K562 (cell line): ENCODE results near the gene XPOT. TPM values are rescaled to one million over a fixed set of nuclear protein-coding genes. Genes with fewer than 3 reads are reported as not detected.

ENCODE experiments used
- FOXJ3 ChIP-seq: sonication (generic); formaldehyde crosslinking; IDR thresholded peaks from 2 replicates; pipeline ENCODE4 v1.4.0; 2020; ENCODE audit warnings: mild to moderate bottlenecking, missing genetic modification reagents
- HNRNPLL ChIP-seq: fragments of 200-400 bp; formaldehyde crosslinking; IDR thresholded peaks from 2 replicates; pipeline ENCODE4 v1.6.1; 2017; ENCODE audit warnings: low read length, low read depth, mild to moderate bottlenecking; ENCODE audit not compliant: poor library complexity, severe bottlenecking
- MYC ChIP-seq, 2 experiments: fragments of 250-450 bp in 1 of 2; sonication (Bioruptor Pico) in 1 of 2; IDR thresholded peaks; 2 replicates each; pipeline versions ENCODE4 v1.5.1 to v1.6.1; 2012 to 2021; ENCODE audit warnings: low read depth in 2 of 2, borderline replicate concordance in 1 of 2, improper control_type of control experiment in 1 of 2, low read length in 1 of 2, mild to moderate bottlenecking in 1 of 2, moderate library complexity in 1 of 2
- NR2C1 ChIP-seq, 2 experiments: fragments of 450-650 bp; IDR thresholded peaks; 2 replicates each; pipeline ENCODE4 v1.6.1; 2017; ENCODE audit warnings: mild to moderate bottlenecking in 2 of 2, antibody characterized with exemption in 1 of 2, inconsistent platforms in 1 of 2, missing compliant biosample characterization in 1 of 2, missing genetic modification characterization in 1 of 2
- PHF20 ChIP-seq: fragments of 450-650 bp; IDR thresholded peaks from 2 replicates; pipeline ENCODE4 v1.6.1; 2018; ENCODE audit not compliant: partially characterized antibody
- PHF8 ChIP-seq: fragments of 200-600 bp; sonication (generic); IDR thresholded peaks from 2 replicates; pipeline ENCODE4 v1.6.1; 2012; ENCODE audit warnings: mixed run types, mild to moderate bottlenecking, inconsistent platforms, low read length, moderate library complexity, borderline replicate concordance
- RNF2 ChIP-seq: sonication (generic); IDR thresholded peaks from 2 replicates; pipeline ENCODE4 v1.6.1; 2016
- THAP12 ChIP-seq: fragments of 250-450 bp; sonication (Bioruptor Pico); IDR thresholded peaks from 2 replicates; pipeline ENCODE4 v1.9.0; 2021; ENCODE audit warnings: mild to moderate bottlenecking, inconsistent platforms
- ZNF224 ChIP-seq: sonication (generic); formaldehyde crosslinking; IDR thresholded peaks from 2 replicates; pipeline ENCODE4 v1.8.0; 2022; ENCODE audit warnings: mild to moderate bottlenecking, missing genetic modification reagents
- ZNF263 ChIP-seq: sonication (generic); formaldehyde crosslinking; IDR thresholded peaks from 2 replicates; pipeline ENCODE4 v1.8.0; 2022; ENCODE audit warnings: mild to moderate bottlenecking, missing genetic modification reagents, borderline replicate concordance
- polyA plus RNA-seq, 8 experiments: library from polyadenylated mRNA; depleted of rRNA in 4 of 8; stranded (reverse) in 5 of 8; unstranded in 3 of 8; fragments of >200 nt; fragmentation: Nextera tagmentation in 2 of 8; fragmentation: Illumina TruSeq in 1 of 8; extraction: Ambion mirVana in 2 of 8; extraction: Trizol in 1 of 8; gene quantifications; 2 replicates each; pipeline versions ENCODE4 v1.2.1 to v1.2.3, GENCODE V29; 2011 to 2014; ENCODE audit warnings: inconsistent platforms in 1 of 8, missing spikeins in 1 of 8
- total RNA-seq, 7 experiments: library from RNA; depleted of rRNA in 6 of 7; stranded (reverse); fragments of >200 nt in 6 of 7; fragmentation: Illumina TruSeq in 2 of 7; extraction: Trizol in 2 of 7; gene quantifications; 2 replicates each; pipeline versions ENCODE4 v1.2.1 to v1.2.3, GENCODE V29; 2011 to 2021; ENCODE audit warnings: low replicate concordance in 1 of 7
- TF ChIP-seq, protein P1 (sequence below), 2 experiments: fragments of 450-650 bp in 1 of 2; IDR thresholded peaks; 2 replicates each; pipeline ENCODE4 v1.6.1; 2011 to 2017; ENCODE audit warnings: low read depth in 2 of 2, antibody characterized with exemption in 1 of 2, borderline replicate concordance in 1 of 2, low read length in 1 of 2, mild to moderate bottlenecking in 1 of 2, mixed read lengths in 1 of 2; ENCODE audit not compliant: control insufficient read depth in 1 of 2
- TF ChIP-seq, protein P2 (sequence below), 2 experiments: IDR thresholded peaks; 2 replicates each; pipeline ENCODE4 v1.6.1; 2012; ENCODE audit warnings: improper control_type of control experiment in 2 of 2, low read depth in 2 of 2, low read length in 2 of 2, borderline replicate concordance in 1 of 2
- TF ChIP-seq, protein P3 (sequence below): sonication (generic); formaldehyde crosslinking; IDR thresholded peaks from 2 replicates; pipeline ENCODE4 v1.8.1; 2023; ENCODE audit warnings: mild to moderate bottlenecking, missing genetic modification reagents, moderate library complexity

Gene XPOT
- total and polyA plus RNA-seq, 9 of the 15 experiments (the other 6 are each of a cell fraction or from before 2014, with no cell fraction given), result 26.2 to 192 (median 102) TPM

DNA sequence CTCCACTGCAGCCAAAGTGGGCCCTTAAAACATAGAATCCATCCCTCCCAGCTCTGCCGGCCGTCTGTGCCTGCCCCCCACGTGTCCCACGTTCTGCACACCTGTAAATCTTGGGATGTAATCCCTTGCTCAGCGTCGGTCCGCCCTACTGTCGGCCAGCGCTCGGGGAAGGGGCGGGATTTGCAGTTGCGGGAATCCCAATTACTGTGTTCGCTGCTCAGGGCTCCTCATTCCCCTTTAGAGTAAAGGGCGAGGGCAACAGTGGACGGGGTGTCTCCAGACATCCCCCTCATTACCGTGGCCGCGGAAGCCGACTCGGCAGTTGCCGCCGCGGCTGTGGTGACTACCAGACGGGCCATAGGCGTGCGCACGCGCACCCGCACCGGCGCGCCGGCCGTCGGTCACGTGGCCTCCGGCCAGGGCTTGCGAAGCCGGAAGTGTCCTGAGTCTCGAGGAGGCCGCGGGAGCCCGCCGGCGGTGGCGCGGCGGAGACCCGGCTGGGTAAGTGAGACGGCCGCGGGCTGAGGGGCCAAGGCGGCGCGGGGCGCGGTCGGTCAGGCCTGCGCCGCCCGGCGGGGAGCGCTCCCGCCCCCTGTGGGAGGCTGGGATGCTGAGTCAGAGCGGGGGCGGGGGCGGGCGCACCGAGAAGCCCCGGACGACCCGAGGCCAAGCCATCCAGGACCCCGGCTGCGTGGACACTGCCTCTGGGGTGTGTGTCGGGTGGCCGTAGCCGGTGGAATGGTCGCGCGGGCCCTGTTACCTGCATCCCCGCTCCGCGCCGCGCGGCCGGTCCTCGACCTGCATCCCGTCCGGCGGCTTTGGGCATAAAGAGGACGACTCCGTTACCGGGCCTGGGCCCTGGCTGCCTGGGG lies 47.7 kb downstream of the XPOT start, which contains the start of gene TBK1 (continued):
- TF ChIP-seq, protein P1, sequence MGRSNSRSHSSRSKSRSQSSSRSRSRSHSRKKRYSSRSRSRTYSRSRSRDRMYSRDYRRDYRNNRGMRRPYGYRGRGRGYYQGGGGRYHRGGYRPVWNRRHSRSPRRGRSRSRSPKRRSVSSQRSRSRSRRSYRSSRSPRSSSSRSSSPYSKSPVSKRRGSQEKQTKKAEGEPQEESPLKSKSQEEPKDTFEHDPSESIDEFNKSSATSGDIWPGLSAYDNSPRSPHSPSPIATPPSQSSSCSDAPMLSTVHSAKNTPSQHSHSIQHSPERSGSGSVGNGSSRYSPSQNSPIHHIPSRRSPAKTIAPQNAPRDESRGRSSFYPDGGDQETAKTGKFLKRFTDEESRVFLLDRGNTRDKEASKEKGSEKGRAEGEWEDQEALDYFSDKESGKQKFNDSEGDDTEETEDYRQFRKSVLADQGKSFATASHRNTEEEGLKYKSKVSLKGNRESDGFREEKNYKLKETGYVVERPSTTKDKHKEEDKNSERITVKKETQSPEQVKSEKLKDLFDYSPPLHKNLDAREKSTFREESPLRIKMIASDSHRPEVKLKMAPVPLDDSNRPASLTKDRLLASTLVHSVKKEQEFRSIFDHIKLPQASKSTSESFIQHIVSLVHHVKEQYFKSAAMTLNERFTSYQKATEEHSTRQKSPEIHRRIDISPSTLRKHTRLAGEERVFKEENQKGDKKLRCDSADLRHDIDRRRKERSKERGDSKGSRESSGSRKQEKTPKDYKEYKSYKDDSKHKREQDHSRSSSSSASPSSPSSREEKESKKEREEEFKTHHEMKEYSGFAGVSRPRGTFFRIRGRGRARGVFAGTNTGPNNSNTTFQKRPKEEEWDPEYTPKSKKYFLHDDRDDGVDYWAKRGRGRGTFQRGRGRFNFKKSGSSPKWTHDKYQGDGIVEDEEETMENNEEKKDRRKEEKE (IDR thresholded peaks at IDR 0.05; ENCODE audit: borderline replicate concordance in 1 of 2, control insufficient read depth in 1 of 2, low read depth in 2 of 2, low read length in 1 of 2), result peak in 1 of 2 experiments; percentile 73; a peak in 1 of 4 replicates
- TF ChIP-seq MYC (IDR thresholded peaks at IDR 0.05; ENCODE audit: low read depth, low read length) (peak; percentile 85), MYC (CRISPR knock-in tag; IDR thresholded peaks at IDR 0.05; ENCODE audit: borderline replicate concordance, low read depth) (no peak; the same call in 1 of the 2 replicates), PHF8 (peak; percentile 75; the same call in 1 of the 2 replicates), NR2C1 (IDR thresholded peaks at IDR 0.05) (no peak), NR2C1 (tag; IDR thresholded peaks at IDR 0.05) (no peak), HNRNPLL (peak; percentile 27), ZNF224 (peak; percentile 78; the same call in 1 of the 2 replicates), THAP12 (peak; percentile 76; the same call in 1 of the 2 replicates), FOXJ3 (no peak), PHF20 (no peak), ZNF263 (0 out of 2 replicates have a peak, but pooled peaks have one; percentile 54), RNF2 (peak; percentile 21; the same call in 1 of the 2 replicates)
- TF ChIP-seq, protein P2, sequence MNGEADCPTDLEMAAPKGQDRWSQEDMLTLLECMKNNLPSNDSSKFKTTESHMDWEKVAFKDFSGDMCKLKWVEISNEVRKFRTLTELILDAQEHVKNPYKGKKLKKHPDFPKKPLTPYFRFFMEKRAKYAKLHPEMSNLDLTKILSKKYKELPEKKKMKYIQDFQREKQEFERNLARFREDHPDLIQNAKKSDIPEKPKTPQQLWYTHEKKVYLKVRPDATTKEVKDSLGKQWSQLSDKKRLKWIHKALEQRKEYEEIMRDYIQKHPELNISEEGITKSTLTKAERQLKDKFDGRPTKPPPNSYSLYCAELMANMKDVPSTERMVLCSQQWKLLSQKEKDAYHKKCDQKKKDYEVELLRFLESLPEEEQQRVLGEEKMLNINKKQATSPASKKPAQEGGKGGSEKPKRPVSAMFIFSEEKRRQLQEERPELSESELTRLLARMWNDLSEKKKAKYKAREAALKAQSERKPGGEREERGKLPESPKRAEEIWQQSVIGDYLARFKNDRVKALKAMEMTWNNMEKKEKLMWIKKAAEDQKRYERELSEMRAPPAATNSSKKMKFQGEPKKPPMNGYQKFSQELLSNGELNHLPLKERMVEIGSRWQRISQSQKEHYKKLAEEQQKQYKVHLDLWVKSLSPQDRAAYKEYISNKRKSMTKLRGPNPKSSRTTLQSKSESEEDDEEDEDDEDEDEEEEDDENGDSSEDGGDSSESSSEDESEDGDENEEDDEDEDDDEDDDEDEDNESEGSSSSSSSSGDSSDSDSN (IDR thresholded peaks at IDR 0.05; ENCODE audit: borderline replicate concordance in 1 of 2, low read depth in 2 of 2, low read length in 2 of 2), result peak; percentile 85 to 96
- TF ChIP-seq, protein P3, sequence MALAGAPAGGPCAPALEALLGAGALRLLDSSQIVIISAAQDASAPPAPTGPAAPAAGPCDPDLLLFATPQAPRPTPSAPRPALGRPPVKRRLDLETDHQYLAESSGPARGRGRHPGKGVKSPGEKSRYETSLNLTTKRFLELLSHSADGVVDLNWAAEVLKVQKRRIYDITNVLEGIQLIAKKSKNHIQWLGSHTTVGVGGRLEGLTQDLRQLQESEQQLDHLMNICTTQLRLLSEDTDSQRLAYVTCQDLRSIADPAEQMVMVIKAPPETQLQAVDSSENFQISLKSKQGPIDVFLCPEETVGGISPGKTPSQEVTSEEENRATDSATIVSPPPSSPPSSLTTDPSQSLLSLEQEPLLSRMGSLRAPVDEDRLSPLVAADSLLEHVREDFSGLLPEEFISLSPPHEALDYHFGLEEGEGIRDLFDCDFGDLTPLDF (CRISPR knock-in tag), result peak; percentile 36; the same call in 1 of the 2 replicates
